Measurements from ENCODE around the gene NSG1.

NSG1 gene

GRCh38 chr4:4374388-4375098 lies 12.4 kb upstream of the NSG1 start:
- CTCF ChIA-PET, result interaction anchor here (1.7 kb wide), 1 partner anchor 9 kb away, joined by 4 read pairs; no protein-coding TSS in a partner anchor
- no peak for TF ChIP-seq CTCF (IDR thresholded peaks at IDR 0.05; ENCODE audit: control extremely low read depth, extremely low read depth, low read depth, missing control alignments)
- DNase-seq (ENCODE audit: extremely low spot score), result no peak
- POLR2A ChIA-PET, result no interaction called here

DNA sequence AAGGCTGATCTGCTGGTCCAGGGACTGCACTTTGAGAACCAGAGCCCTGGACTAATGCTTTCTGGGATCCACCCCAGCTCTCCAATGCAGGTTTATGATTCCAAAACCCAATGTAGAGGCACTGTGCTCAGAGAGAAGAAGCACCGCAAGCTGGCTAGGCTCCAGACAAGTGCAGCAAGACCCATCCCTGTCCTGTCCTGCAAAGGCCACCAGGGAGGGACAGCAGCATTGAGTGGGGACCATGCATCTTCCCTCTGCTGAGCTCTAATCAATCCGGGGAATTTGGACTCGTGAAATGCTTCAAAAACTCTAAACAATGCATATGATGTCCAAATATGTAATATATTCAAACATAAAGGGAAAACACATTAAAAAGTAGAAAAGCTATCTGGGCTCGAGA lies 10.8 kb upstream of the NSG1 start:
- CTCF ChIA-PET, result no interaction called here
- no peak for DNase-seq (ENCODE audit: extremely low spot score)
- no peak for TF ChIP-seq CTCF (IDR thresholded peaks at IDR 0.05; ENCODE audit: control extremely low read depth, extremely low read depth, low read depth, missing control alignments)
- POLR2A ChIA-PET, result no interaction called here

GRCh38 chr4:4377191-4377590 lies 9.7 kb upstream of the NSG1 start:
- ChIA-PET CTCF (no interaction called here), POLR2A (no interaction called here)
- DNase-seq (ENCODE audit: extremely low spot score), result no peak
- TF ChIP-seq CTCF (IDR thresholded peaks at IDR 0.05; ENCODE audit: control extremely low read depth, extremely low read depth, low read depth, missing control alignments), result no peak

DNA sequence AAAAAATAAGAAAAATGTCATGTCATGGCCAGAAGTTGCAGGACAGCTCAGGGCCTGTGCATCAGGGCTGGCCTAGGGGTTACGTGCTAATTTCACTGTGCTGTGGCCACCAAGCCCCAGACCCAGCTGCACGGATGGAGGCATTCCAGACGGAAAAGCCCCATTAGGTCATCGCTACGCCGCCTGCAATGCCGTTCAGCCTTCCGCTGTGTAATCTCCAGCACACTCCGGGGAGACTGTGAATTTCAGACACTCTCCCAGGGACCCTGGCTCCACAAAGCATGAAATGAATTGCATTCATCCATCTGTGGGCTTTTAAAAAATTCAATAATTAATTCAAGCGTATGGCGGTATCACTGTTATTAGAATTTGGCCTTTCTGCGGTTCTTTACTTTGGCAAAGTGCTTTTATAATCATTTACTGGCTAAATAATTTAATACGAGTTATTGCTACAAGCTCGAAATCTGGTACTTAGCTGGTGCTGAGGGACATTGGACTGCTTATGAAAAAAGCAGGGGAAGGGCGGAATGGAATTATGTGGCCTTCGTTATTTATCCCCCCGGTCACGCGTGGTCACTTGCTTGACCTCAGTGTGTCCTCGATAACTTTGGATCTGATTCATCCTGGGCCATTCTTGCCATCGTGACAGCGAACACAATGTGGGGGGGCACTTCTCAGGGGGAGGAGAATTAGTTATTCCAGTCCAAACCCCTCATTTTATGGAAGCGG lies 9.0 kb upstream of the NSG1 start:
- ChIA-PET CTCF (no interaction called here), POLR2A (no interaction called here)
- no peak for DNase-seq (ENCODE audit: extremely low spot score)
- no peak for TF ChIP-seq CTCF (IDR thresholded peaks at IDR 0.05; ENCODE audit: control extremely low read depth, extremely low read depth, low read depth, missing control alignments)

GRCh38 chr4:4379540-4380087 lies 7.3 kb upstream of the NSG1 start:
- TF ChIP-seq CTCF (IDR thresholded peaks at IDR 0.05; ENCODE audit: control extremely low read depth, extremely low read depth, low read depth, missing control alignments), result no peak
- ChIA-PET CTCF (no interaction called here), POLR2A (no interaction called here)
- no peak for DNase-seq (ENCODE audit: extremely low spot score)

DNA sequence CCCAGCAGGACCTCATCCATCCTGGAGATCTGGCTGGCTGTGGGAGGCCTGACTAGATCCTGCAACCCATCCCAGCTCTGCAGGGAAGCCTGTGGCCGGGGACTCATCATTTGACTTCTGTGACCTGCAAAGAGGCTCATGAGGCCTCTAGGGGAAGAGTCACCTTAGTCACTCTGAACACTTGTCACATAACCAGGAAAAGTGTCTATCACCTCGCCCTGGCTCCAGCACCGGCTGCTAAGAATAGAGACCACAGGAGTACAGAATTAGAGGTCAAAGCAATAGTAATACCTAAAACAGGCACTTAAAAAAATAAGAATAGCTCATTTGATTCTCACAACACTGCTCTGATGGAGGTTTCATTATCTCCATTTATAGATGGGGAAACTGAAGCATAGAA lies 3.8 kb upstream of the NSG1 start:
- POLR2A ChIA-PET, result no interaction called here
- DNase-seq (ENCODE audit: extremely low spot score), result no peak
- CTCF ChIA-PET, result interaction anchor here (1.5 kb wide), 1 partner anchor 10 kb away, joined by 4 read pairs; no protein-coding TSS in a partner anchor
- TF ChIP-seq CTCF (IDR thresholded peaks at IDR 0.05; ENCODE audit: control extremely low read depth, extremely low read depth, low read depth, missing control alignments), result no peak
